Measurements from ENCODE around the gene TOX3.

TOX3 gene

GRCh38 chr16:52437277-52437670 is 109.7 kb downstream of the TOX3 start:
- TF ChIP-seq FOXM1 (IDR thresholded peaks at IDR 0.05; ENCODE audit: borderline replicate concordance, low read depth) (no peak), YY1 (IDR thresholded peaks at IDR 0.05; ENCODE audit: low read depth) (no peak), ZBTB7A (IDR thresholded peaks at IDR 0.05; ENCODE audit: low read depth) (no peak), CREB1 (IDR thresholded peaks at IDR 0.05; ENCODE audit: low read depth) (no peak), USF1 (IDR thresholded peaks at IDR 0.05) (no peak), EP300 (IDR thresholded peaks at IDR 0.05; ENCODE audit: borderline replicate concordance) (no peak), TCF12 (IDR thresholded peaks at IDR 0.05; ENCODE audit: low read depth) (no peak), TEAD4 (IDR thresholded peaks at IDR 0.05) (no peak), NFIC (IDR thresholded peaks at IDR 0.05) (no peak), CEBPB (IDR thresholded peaks at IDR 0.05) (no peak)
- TF ChIP-seq, protein P1, sequence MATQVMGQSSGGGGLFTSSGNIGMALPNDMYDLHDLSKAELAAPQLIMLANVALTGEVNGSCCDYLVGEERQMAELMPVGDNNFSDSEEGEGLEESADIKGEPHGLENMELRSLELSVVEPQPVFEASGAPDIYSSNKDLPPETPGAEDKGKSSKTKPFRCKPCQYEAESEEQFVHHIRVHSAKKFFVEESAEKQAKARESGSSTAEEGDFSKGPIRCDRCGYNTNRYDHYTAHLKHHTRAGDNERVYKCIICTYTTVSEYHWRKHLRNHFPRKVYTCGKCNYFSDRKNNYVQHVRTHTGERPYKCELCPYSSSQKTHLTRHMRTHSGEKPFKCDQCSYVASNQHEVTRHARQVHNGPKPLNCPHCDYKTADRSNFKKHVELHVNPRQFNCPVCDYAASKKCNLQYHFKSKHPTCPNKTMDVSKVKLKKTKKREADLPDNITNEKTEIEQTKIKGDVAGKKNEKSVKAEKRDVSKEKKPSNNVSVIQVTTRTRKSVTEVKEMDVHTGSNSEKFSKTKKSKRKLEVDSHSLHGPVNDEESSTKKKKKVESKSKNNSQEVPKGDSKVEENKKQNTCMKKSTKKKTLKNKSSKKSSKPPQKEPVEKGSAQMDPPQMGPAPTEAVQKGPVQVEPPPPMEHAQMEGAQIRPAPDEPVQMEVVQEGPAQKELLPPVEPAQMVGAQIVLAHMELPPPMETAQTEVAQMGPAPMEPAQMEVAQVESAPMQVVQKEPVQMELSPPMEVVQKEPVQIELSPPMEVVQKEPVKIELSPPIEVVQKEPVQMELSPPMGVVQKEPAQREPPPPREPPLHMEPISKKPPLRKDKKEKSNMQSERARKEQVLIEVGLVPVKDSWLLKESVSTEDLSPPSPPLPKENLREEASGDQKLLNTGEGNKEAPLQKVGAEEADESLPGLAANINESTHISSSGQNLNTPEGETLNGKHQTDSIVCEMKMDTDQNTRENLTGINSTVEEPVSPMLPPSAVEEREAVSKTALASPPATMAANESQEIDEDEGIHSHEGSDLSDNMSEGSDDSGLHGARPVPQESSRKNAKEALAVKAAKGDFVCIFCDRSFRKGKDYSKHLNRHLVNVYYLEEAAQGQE (IDR thresholded peaks at IDR 0.05; ENCODE audit: low read depth) = no peak

DNA sequence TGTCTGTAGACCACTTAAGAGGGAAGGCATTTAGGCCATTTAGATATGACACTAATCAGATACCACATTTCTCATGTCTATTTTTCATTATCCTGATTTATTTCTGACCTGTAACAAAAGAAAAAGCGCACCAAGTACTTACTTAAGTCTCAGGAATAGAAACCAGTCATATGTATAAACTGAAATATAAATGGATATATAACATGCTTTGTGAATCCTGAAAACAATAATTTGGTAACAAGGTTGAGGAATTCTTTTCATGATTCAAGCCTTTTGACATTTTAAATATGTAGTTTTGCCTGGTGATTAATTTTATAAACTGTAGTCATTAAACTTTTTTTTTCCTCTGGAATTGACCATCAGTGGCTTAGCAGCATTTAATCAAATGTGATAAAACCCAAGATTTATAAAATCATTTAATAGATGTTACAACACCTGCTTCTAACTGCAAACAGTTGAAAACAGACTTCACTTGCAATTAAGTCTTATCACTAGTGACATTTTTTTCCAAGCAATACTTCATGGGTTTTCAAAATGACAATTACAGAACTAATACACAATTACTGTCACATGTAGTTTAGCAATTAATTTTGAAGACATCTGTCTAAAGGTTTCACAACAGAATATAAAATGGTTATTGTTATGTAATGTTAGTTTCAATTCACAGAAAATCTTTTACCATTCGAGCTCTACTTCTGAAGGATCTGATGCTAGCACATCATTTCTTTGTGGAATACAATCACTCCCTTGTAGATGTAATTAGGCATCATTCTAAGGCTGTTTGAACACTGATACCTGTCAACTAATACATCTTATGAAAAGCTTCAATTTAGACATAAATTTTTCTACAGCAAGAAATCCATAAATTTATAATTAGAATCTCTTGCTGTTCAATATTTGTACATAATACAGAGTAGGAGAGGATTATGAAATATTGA is 110.3 kb downstream of the TOX3 start:
- TF ChIP-seq, protein P2, sequence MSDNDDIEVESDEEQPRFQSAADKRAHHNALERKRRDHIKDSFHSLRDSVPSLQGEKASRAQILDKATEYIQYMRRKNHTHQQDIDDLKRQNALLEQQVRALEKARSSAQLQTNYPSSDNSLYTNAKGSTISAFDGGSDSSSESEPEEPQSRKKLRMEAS (IDR thresholded peaks at IDR 0.05) = no peak
- no peak for TF ChIP-seq EP300 (IDR thresholded peaks at IDR 0.05; ENCODE audit: borderline replicate concordance)
- no peak for TF ChIP-seq NFIC (IDR thresholded peaks at IDR 0.05)
- TF ChIP-seq USF1 (IDR thresholded peaks at IDR 0.05) = no peak

DNA sequence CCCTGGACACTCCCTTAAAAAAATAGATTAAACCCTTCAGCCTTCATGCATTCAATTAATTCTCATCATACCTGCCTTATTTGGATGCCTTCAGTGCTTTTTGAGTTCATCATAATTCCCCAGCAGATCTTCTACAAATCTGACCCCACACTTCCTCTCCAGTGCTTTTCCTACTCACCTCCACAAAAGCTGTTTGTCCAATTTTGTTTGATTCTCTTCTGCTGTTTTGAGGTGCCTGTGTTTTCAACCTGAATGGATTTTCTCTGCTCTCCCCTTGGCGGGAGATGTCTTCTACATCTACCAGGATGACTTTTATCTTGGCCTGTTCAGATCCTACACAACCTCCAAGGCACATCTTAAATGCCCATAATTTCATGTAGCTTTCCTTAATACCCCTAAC is 112.7 kb downstream of the TOX3 start:
- TF ChIP-seq TEAD4 (IDR thresholded peaks at IDR 0.05) = no peak

DNA sequence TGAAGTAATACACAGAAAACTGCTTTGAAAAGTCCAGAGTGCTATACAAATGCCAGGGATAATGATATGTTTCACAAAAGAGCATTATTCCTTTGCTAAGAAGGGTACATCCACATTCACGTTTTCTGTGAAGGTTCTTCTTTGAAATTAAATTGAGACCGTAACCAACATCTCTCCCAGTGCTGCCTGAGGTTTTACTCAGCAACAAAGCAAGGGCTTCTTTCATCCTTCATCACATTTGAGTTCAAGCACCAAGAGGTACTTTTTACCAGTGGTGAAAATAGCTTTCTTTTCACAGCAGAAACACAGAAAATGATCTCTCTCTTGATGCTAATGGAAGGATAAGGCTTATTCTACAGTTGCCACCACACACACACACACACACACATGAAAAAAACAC is 113.3 kb downstream of the TOX3 start:
- TF ChIP-seq TEAD4 (IDR thresholded peaks at IDR 0.05) = no peak
- TF ChIP-seq USF1 (IDR thresholded peaks at IDR 0.05) = no peak
- no peak for TF ChIP-seq EP300 (IDR thresholded peaks at IDR 0.05; ENCODE audit: borderline replicate concordance)
- TF ChIP-seq, protein P2 (IDR thresholded peaks at IDR 0.05) = no peak
- TF ChIP-seq YY1 (IDR thresholded peaks at IDR 0.05; ENCODE audit: low read depth) = no peak
- TF ChIP-seq FOXM1 (IDR thresholded peaks at IDR 0.05; ENCODE audit: borderline replicate concordance, low read depth) = no peak
- no peak for TF ChIP-seq CEBPB (IDR thresholded peaks at IDR 0.05)
- no peak for TF ChIP-seq CREB1 (IDR thresholded peaks at IDR 0.05; ENCODE audit: low read depth)
- no peak for TF ChIP-seq NFIC (IDR thresholded peaks at IDR 0.05)
- no peak for TF ChIP-seq TAF1 (IDR thresholded peaks at IDR 0.05; ENCODE audit: low read depth)
- TF ChIP-seq, protein P1 (IDR thresholded peaks at IDR 0.05; ENCODE audit: low read depth) = no peak
- no peak for TF ChIP-seq RAD21 (IDR thresholded peaks at IDR 0.05; ENCODE audit: low read depth)
- no peak for TF ChIP-seq EGR1 (IDR thresholded peaks at IDR 0.05)

DNA sequence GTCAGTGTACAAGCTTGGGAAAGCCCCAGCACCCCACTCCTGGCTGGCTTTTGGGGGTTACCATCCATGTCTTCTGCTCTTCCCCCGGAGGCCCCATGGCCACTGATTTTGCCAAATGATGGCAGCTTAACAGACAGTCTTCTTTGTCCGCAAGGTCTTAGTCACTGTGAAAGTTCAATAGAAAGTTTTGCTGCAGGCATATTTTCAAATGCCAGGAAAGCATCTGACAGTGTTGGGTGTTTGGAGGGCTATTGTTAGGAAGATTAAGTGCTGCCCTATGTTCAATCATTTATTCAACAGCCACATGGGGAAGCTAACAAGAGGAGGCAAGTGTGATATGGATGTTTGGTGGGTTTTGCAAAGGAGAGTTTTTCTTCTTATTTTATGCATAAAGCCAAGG is 122.4 kb downstream of the TOX3 start:
- no peak for TF ChIP-seq EGR1 (IDR thresholded peaks at IDR 0.05)
- no peak for TF ChIP-seq USF1 (IDR thresholded peaks at IDR 0.05)
- TF ChIP-seq TCF12 (IDR thresholded peaks at IDR 0.05; ENCODE audit: low read depth) = no peak

DNA sequence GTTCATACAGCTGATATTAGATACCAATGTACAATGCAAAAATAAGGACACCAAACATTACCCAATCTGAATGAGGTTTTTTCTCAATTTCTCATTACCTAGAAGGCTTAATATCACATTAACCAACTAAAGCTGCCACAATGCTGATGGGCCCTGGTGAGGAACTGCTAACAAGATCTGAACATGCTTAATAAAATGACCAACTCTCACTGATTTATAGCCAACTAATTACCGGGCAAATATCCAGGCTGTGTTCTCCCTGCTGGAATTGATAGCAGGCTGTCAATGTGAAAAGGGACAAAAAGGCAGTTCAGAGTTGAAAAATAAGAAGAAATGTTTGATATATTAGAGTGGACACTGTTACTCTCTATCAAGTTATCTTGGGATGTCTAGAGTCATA is 124.6 kb downstream of the TOX3 start:
- TF ChIP-seq USF1 (IDR thresholded peaks at IDR 0.05) (no peak), FOXM1 (IDR thresholded peaks at IDR 0.05; ENCODE audit: borderline replicate concordance, low read depth) (no peak), EGR1 (IDR thresholded peaks at IDR 0.05) (no peak), NFIC (IDR thresholded peaks at IDR 0.05) (no peak), CREB1 (IDR thresholded peaks at IDR 0.05; ENCODE audit: low read depth) (no peak), ZBTB7A (IDR thresholded peaks at IDR 0.05; ENCODE audit: low read depth) (no peak), EP300 (IDR thresholded peaks at IDR 0.05; ENCODE audit: borderline replicate concordance) (no peak), YY1 (IDR thresholded peaks at IDR 0.05; ENCODE audit: low read depth) (no peak), CEBPB (IDR thresholded peaks at IDR 0.05) (no peak), TAF1 (IDR thresholded peaks at IDR 0.05; ENCODE audit: low read depth) (no peak), RAD21 (IDR thresholded peaks at IDR 0.05; ENCODE audit: low read depth) (no peak), TCF12 (IDR thresholded peaks at IDR 0.05; ENCODE audit: low read depth) (no peak), TEAD4 (IDR thresholded peaks at IDR 0.05) (no peak)
- TF ChIP-seq, protein P2 (IDR thresholded peaks at IDR 0.05) = no peak
- TF ChIP-seq, protein P1 (IDR thresholded peaks at IDR 0.05; ENCODE audit: low read depth) = no peak

Measured in Ishikawa (cell line).